Panc1 (cell line): ENCODE data around the gene AGT.

Experiments
- POLR2AphosphoS5 ChIP-seq: IDR thresholded peaks from 2 replicates; pipeline ENCODE4 v1.6.1; 2012; ENCODE audit warnings: mild to moderate bottlenecking, low read depth, low read length, moderate library complexity
- REST ChIP-seq, 2 experiments: IDR thresholded peaks; 2 replicates each; pipeline ENCODE4 v1.6.1; 2011 to 2012; ENCODE audit warnings: low read depth in 2 of 2, control low read depth in 1 of 2, low read length in 1 of 2, mild to moderate bottlenecking in 1 of 2, moderate library complexity in 1 of 2; ENCODE audit not compliant: insufficient read depth in 1 of 2
- SIN3A ChIP-seq: IDR thresholded peaks from 2 replicates; pipeline ENCODE4 v1.6.1; 2012; ENCODE audit warnings: low read depth, mild to moderate bottlenecking, low read length, moderate library complexity, borderline replicate concordance; ENCODE audit not compliant: insufficient read depth
- TCF7L2 ChIP-seq: IDR thresholded peaks from 2 replicates; pipeline ENCODE4 v1.6.1; 2011; ENCODE audit warnings: mild to moderate bottlenecking, low read depth, low read length, inconsistent platforms
- TF ChIP-seq, protein P1 (sequence below): fragments of 450-650 bp; IDR thresholded peaks from 2 replicates; pipeline ENCODE4 v1.5.1; 2017; ENCODE audit warnings: mild to moderate bottlenecking

DNA sequence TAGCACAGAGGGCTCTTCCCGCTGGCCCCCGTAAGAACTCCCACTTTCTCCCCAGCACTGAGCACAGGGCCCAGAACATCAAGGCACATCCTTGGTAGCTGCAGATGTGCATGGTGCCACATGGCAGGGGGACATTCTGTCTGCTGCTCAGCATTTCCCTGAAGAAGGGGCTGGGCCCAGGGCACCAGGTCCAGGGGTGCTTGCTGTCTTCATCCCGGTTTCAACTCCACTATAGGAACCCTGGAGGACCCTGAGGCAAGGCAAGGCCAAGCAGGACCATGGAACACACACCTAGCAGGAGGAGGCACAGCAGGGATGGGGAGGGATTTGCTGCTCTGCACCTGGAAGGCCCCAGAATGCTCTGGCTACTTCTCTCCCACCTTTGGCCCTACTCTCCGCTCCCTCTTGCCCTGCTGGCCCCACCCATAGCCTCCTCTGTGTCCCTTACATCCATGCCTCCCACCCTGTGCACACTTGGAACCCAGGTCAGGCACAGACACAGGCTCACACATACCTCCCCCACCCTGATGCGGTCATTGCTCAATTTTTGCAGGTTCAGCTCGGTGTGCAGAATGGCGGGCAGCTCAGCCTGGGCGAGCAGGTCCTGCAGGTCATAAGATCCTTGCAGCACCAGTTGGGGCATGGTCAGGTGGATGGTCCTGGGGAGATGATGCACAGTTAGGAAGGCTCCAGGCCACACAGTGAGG, 10.1 kb downstream of the AGT start:
- TF ChIP-seq, protein P1, sequence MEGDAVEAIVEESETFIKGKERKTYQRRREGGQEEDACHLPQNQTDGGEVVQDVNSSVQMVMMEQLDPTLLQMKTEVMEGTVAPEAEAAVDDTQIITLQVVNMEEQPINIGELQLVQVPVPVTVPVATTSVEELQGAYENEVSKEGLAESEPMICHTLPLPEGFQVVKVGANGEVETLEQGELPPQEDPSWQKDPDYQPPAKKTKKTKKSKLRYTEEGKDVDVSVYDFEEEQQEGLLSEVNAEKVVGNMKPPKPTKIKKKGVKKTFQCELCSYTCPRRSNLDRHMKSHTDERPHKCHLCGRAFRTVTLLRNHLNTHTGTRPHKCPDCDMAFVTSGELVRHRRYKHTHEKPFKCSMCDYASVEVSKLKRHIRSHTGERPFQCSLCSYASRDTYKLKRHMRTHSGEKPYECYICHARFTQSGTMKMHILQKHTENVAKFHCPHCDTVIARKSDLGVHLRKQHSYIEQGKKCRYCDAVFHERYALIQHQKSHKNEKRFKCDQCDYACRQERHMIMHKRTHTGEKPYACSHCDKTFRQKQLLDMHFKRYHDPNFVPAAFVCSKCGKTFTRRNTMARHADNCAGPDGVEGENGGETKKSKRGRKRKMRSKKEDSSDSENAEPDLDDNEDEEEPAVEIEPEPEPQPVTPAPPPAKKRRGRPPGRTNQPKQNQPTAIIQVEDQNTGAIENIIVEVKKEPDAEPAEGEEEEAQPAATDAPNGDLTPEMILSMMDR: no peak
- TF ChIP-seq REST (IDR thresholded peaks at IDR 0.05; ENCODE audit: insufficient read depth in 1 of 2, low read depth in 2 of 2, low read length in 1 of 2) (no peak), SIN3A (no peak), POLR2AphosphoS5 (no peak), TCF7L2 (no peak)
